Hematopoietic multipotent progenitor cell treated with erythropoietin and hydrocortisone succinate and interleukin-3 and kit ligand, for 6 days (in vitro differentiated cells): ENCODE data around the gene CSPG4.
"Not testable (repeated sequence)": the region's sequence is repeated elsewhere in the genome, so short reads cannot be mapped to it uniquely, and the experiment has no call there.

Source experiments
- DNase-seq: peaks from one replicate; pipeline ENCODE4 v3.0.0-alpha.2; 2015

Gene CSPG4

GRCh38 chr15:75723847-75724660 is 11.4 kb upstream of the CSPG4 start:
- DNase-seq: peak; percentile 55

GRCh38 chr15:75723171-75723846 is 10.7 kb upstream of the CSPG4 start:
- DNase-seq: no peak

GRCh38 chr15:75721923-75722870 is 9.5 kb upstream of the CSPG4 start:
- no peak for DNase-seq

- DNase-seq: no peak
These were observed 8.9 kb upstream of the CSPG4 start for GRCh38 chr15:75721480-75721922.

GRCh38 chr15:75720787-75721479 is 8.3 kb upstream of the CSPG4 start:
- peak; percentile 89 for DNase-seq

GRCh38 chr15:75720297-75720696 is 7.6 kb upstream of the CSPG4 start:
- no peak for DNase-seq

- DNase-seq: no peak
These were observed 5.7 kb upstream of the CSPG4 start for GRCh38 chr15:75718328-75718727.

GRCh38 chr15:75717001-75717400 is 4.4 kb upstream of the CSPG4 start:
- not testable (repeated sequence) for DNase-seq

GRCh38 chr15:75716249-75716950 is 3.8 kb upstream of the CSPG4 start:
- not testable (repeated sequence) for DNase-seq

- not testable (repeated sequence) for DNase-seq
These were observed 2.7 kb upstream of the CSPG4 start for GRCh38 chr15:75715312-75715832.

GRCh38 chr15:75714195-75714594 is 1.5 kb upstream of the CSPG4 start:
- no peak for DNase-seq

- no peak for DNase-seq
These were observed 769 bp upstream of the CSPG4 start for GRCh38 chr15:75713338-75713895.

- not testable (repeated sequence) for DNase-seq
These were observed 1.2 kb downstream of the CSPG4 start for GRCh38 chr15:75711495-75711894.

- not testable (repeated sequence) for DNase-seq
These were observed 1.8 kb downstream of the CSPG4 start for GRCh38 chr15:75710874-75711273.

GRCh38 chr15:75709458-75709857 is 3.2 kb downstream of the CSPG4 start:
- DNase-seq: not testable (repeated sequence)

- DNase-seq: no peak
These were observed 6.0 kb downstream of the CSPG4 start for GRCh38 chr15:75706682-75706954.

- DNase-seq: no peak
These were observed 6.6 kb downstream of the CSPG4 start for GRCh38 chr15:75705854-75706681.

GRCh38 chr15:75705375-75705774 is 7.3 kb downstream of the CSPG4 start:
- not testable (repeated sequence) for DNase-seq

- DNase-seq: no peak
These were observed 8.0 kb downstream of the CSPG4 start for GRCh38 chr15:75704618-75705017.

- no peak for DNase-seq
These were observed 8.4 kb downstream of the CSPG4 start for GRCh38 chr15:75704263-75704615.
